IMR-90 (cell line): ENCODE measurements around the gene TMEM62.

ENCODE experiments used
- CTCF ChIP-seq: conservative IDR thresholded peaks from 2 replicates; pipeline ENCODE4 v1.5.1; 2012; ENCODE audit warnings: mild to moderate bottlenecking, low read depth, low read length, improper control_type of control experiment
- POLR2A ChIP-seq: IDR thresholded peaks from 2 replicates; pipeline ENCODE4 v1.6.1; 2012; ENCODE audit warnings: mild to moderate bottlenecking, low read depth, low read length

- TF ChIP-seq POLR2A (no peak), CTCF (no peak)
These were observed 32.4 kb upstream of the TMEM62 start for GRCh38 chr15:43100971-43101370.
